GM03348 (cell line): ENCODE results near the gene HOXB7.

Experiments used
- DNase-seq: peaks from one replicate; pipeline ENCODE4 v3.0.0; 2012; ENCODE audit warnings: low spot score

Gene HOXB7

DNA sequence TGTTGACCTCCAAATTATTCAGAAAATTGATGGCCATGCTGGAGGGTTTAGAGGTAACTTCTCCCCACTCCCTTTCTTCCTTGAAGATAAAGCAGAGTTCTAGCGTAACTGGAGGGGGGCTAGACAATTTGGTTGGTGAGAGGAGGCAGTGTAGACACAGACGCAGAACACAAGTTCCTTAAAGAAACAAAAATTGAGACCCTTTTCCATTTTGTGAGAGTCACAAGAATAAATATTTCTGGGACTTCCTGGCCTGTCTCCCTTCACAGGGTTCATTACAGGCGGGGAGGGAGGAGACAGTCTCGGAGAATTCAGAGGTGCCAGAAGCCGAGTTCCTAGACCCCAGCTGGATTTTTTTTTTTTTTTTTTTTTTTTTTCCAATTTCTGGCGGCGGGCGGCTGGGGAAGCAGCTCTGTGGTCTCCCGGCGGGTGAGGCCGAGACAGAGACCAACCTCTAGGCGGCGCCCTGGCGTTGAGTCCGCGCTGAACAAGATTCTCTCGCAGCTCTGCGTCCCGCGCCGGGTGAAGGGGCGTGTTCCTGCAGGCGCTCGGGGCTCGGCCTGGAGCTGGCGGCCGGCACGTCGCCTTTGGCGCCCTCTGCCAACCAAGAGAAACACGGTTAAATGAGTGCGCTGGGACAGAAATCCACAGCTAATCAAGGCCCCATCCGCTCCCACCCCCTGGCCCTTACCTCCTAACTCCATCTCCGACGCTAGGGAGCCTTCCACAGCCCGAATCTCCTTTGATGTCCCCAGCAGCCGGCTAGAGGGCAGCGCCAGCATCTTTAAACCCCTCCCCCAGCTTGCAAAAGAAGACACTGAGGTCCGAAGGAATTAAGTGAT is 25.6 kb upstream of the HOXB7 start:
- peak; percentile 90 for DNase-seq

DNA sequence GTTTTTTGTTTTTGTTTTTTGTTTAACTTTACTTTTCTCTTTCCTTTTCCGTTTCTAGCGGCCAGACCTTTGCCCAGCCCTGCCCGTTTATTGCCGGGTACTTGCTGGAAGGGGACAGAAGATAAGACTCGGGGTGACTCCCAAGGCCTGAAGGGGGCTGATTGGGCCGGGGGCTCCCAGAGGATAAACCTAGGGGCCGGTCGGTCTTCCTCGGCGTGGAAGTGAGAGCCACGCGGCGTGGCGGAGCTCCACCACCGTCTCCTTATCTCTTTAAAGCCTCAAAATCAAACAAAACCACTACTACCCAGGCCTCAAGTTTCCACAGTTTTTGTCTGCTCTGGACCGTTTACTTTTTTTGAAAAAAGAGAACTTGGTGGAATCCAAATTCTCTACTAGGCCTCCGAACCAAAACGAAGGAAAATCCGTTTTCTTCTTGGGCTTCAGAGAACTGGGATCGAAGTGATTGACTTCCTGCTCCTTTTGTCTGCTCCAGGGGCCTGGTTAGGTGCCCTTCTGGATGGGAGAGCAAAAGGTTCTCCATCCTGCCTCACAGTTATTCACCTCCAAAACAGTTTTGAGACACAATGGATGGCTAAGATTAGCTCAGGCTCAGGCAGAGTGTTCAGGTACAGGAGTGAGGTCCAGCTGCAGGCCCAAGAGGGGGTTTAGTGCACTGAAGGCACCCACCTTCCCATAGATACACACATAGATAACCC is 23.8 kb upstream of the HOXB7 start:
- DNase-seq: no peak

DNA sequence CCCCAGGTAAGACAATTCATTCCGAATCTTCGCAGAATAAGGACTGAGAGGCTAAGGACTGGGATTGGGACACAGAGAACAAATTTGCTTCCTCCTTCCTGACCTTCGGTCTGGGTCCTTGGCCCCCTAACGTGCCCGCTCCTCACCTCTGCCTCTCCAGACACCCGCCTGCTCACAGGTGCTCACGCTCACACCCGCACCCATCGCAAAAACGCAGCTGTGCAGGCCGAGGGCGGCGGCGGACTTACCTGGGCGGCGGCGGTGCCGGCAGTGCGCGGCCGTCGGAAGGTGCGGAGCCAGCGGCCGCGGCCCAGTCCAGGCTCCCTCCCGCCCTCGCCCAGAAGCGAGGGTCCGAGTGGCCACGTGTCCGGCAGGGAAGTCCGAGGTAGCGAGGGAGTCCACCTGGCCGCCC is 22.5 kb upstream of the HOXB7 start:
- no peak for DNase-seq

DNA sequence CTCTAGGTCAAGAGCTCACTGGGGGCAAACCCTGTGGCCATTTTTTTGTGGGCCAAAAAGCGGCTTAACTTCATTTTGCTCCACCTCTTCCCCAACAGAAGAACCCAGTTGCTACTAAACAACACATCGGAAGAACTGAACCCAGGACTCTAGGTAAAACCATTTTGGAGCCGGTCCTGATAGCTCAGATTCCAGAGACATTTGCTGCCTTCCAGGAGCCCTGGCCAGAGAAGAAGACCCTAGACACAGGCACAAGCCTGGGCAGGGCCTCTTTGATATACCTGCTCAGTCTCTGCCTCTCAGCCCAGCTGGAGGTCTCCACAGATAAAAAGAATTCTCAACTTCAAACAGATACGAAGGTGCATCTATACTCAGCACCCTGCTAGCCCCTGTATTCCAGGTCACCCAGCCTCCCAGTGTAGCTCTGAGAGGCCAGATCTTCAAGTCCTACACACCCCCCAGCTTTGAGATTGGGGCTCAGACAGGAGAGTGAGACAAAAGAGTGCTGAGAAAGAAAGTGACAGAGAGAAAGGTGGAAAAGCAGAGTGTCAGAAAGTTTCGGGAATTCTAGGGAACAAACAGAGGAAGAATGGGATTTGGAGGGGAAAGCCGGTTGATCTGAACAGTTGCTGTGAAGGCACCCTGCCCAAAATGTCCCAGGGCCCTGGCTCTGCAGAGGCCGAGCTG is 21.9 kb upstream of the HOXB7 start:
- DNase-seq: no peak

DNA sequence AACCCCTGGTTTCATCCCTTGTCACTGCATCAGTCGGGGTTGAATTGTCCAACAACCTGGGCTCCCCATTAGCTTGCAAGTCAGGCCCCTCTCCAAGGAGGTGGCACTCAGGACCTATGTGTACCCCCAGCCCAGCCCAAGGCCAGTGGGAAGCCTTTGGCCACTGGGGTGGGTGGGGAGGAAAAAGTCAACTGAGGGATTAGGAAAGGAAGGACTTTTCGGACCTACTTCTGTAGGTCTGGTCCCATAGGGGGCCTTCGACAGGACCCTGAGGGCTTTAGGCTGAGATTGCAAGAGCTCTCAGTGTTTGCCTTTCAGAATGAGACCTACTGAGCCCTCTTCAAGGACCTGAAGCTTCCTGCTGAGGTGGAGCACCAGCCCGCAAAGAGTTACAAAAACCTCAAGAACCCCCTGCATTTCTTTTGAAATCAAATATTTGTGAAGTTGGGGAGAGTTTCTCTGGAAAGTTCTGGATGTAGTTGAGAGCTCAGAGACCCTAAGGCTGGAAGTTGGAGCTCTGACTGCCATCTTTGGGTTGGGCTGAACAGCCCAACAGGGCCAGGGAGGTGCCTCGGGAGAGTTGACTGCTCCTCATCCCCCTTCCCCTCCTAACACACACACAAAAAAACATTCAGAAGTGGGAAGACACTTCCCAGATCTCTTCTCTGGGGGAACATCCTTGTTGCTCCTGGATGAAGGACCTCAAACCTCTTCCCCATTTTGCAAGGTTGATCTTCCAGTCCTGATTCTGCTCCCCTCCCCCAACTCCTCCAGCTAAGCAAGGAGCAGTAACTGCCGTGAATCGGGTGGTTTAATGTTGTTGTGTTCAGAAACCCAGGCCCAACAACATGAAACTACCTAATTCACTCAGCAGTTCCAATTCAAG is 21.1 kb upstream of the HOXB7 start:
- DNase-seq: no peak

DNA sequence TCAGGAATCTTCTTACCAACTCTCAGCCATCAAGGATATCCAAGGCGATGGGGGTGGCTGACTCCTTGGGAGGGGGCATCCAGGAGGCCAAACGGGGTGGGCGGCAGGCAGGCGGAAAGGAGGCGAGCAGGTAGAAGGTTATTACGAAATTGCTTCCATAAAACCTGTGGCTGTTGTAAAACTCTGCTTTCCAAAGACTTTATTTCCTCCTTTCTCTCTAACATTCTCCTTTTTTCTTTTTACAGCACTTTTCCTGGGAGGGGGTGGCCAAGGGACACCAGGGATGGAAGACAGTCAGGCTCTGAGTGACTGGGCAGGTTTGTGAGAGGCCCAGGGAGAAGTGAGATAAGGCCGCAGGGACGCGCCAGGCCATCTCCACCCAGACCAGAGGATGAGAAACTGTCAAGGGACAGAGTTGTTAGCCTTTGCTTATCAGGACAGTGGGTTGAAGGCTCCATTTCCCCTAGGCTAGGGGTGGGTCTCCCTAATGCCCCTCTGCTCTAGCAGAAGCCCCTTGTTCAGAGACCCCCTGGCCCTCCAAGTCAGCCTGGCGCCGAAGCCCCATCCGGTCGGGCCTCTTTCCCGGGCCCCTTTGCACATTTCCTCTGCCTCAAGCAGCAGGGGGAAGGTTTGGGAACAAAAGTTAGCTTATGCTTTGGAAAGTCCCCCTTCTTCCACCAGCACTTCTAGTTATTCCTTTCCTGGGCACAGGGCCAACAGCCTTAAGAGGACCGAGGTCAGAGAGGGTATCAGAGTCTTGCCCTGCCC is 20.3 kb upstream of the HOXB7 start:
- DNase-seq: no peak

DNA sequence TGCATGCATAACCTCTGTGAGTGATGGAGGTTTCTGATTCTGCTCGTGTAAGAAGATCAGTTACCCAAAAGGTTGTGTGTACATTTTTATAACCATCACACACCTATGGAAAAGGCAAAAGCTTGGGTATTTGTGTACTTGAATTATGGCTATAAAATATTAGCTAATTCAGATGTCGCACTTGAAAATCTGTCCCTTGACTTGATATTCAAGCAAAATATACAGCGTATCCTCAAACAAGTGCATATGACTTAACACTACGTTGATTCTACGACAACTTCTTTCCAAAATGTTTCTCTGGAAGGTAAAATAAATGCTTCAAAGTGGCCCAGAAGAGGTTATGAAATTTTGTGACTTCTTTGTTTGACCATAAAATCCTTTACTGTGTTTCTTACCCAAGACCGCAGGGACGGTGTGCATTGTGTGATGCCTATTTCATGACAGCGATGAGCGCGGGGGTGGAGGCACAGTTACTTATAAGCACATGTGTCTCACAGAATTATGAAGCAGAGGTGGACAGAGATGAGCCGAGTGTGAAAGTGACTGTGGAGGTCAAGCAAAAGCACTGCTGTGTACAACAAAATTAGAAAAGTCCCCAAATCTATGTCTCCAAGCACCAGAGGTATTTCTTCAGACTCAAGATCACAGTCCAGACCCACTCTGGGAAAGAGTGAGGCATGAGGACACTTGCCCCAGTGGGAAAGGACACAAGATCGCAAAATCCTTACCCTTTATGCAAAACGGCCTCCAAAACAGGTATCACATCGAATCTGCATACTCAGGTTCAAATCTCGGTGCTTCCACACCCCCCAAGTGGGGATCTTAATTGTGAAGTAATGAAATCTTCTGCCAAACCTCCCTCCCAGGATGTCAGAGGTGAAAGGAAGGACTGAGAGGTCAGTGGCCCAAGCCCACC is 19.4 kb upstream of the HOXB7 start:
- no peak for DNase-seq

DNA sequence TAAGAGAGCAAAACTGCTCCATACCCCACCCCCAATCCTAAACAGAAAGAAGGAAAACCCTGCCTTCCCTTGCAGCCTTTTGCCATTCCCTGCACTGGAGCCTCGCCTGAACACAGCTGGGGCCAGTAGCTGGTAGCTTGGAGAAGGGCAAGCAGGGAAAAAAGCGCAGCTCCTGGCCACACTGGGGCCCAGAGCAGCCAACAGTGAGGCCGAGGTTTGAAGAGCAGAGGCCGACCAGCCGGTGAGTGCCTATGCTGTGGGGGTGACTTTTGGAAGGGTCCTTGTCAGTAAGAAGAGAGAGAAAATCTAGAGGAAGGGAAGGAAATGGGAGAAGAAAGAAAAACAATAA is 18.6 kb upstream of the HOXB7 start:
- DNase-seq: no peak

DNA sequence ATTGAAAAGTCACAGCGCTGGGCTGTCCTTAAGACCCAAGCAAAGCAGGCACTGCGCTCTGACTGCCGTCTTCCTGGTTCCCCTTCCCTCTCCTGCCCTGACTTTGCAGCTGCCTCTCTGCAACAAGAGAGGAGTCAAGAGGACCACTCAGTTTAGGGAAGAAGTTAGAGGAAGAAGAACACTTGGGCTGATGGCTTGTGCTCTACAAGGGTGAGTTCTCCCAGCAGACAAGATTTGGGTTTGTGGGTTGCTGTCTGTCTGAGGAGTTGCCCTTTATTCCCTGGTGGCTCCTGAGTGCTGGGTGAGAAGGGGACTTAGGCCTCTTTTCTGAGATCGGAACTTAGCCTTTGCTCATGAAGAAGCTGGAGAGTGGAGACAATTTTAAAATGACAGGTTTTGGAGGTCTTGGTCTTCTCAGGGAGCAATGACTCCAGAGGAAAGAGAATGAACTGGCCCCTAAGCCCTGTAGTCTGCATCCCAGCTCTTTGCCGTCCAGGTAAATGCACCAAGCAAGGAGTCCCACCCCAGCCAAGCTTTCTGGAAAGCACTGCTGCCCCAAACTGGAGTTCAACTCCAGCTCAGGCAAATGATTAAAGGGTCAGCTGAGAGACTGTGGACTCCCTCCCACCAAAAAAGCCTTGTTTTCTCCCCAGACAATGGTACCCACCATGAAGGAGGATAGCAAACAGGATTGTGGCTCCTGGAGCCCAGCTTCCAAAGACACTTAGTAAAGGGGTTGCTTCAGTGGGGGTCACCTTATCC is 18.0 kb upstream of the HOXB7 start:
- DNase-seq: no peak

DNA sequence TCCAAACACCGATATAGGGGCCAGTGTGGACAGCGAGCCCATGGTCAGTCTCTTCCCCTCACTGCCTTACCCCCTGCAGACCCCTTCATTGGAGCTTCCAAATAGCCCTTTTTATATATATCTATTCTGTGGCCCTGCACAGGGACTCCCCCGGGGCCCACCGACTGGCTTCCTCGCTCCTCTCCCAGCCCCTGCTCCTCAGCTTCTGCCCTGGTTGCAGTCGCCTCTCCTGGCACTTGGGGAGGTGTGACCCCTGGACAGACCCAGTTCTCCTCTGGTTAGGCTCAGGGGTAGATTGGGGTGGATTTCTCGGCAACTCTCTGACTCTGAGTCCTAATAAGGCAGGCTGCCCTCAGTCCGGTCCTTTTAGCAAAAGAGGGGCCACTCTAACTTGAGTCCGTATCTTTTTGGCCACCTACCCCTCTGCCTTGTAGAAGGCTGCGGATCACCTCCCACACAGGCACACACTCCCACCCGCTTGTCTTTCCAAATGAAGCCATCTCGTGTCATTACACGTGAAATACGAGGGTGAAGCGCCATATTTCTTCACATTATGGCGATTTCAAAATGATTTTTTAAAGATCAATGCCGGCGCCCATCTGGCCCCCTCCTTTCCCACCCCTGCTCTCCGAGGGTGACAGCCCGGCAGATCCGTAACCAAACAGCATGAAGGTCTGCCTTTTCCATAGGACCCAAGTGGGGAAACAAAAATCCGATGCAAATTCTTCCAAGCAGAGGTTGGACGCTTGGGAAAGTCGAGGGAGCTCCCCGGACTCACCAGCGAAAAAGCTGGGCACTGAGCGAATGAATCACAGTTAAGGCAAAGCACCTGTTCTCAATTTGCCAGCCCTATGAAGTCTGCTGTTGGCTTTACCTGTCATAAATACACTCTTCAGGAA is 17.1 kb upstream of the HOXB7 start:
- no peak for DNase-seq

DNA sequence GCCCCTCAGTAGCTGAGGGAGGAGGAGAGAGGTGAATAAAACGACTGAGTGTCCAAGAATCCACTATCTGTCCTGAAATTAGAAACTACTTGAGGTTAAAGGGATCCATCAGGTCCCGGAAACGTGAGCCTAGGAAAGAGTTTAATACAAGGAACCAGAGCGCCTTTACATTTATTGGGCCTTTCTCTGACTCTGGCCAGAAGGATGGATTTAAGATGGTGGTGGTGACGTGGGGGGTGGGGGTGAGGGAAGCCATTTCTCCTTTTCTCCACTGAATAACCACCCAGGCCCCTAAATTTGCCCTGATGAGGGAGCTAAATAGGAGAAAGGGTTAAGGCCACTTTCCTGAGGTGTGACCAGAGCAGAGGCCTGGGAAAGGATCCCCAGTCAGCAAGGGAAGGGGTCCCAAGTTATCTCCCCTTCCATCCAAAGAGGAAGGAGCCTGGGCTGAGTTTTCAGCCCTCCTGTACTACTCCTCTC is 16.3 kb upstream of the HOXB7 start:
- DNase-seq: no peak

DNA sequence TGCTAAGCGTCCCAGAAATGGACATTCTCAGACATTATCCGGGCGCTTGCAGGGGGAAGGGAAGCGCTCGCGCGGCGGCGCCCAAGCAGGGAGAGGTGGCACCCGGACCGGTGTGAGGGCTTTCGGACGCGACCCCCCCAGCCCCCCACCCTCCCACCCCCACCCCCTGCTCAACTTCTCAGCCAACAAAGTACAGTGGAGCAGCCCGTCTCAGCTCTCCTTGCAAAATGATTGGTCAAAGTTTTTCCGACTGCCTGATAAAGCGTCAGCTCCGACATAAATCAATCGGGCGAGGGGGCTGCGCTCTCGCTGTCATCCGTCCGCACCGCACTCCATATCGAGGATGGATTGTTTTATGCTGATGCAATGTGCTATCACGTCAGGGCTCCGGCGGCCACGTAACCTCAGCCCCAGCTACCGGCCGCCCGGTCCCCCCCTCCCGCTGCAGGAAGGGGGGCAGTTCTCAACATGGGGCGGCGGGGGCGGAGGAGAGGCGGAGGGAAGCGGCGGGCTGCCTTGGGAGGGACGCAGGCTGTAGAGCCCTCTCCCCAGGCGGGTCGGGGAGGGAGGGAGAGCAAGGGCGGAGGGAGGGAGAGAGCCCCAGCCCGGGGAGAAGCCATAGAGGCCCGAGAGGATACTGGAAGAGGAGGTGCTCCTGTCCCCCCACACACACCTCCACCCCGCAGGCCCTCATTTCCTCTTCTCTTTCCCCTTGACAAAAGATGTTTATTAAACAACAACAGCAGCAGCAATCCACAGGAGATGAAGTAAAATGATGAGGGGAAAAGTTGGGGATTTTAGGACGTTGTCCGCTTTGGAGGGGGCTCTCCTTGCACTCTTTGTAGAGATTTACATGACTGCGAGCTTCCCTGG is 15.7 kb upstream of the HOXB7 start, which contains the start of gene HOXB9:
HOXB9 (minus strand) TSS at position 114 of the 873 bp plus-strand sequence; CDS start at position 25, 89 bp downstream.
- peak; percentile 90 for DNase-seq

DNA sequence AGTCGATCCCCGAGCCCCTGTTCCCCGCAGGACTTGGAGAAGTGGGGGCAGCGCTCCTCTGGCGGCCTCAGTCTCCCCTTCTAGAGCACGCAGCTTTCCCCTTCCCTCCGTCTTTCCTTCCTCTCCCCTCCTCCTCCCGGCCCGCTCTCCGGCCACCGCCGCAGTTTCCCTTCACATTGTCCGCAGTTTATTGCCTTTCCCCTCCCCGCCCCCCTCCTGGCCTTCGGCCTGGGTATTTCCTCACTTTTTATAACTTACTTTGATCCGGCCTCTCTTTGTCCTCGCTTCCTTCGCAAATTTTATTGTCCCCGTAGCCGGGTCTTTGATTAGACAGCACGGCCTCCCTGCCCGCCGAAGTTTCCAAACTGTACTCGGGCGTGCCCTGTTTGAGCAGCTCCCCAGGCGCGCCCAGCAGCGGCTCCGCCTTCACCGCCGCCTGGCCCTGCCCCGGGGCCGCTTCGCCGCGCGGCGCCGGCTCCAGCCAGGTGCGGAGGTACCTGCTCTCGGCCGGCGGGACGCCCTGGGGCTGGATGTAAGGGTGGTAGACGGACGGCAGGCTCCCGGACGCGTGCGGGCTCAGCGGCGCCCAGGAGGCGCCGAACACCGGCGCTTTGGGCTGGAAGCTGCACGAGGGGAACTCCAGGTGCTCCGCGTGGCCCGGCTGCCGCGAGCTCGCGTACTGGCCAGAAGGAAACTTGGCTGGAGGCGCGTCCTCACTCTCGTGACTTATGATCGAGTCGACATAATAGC is 14.9 kb upstream of the HOXB7 start:
- DNase-seq: peak; percentile 82

DNA sequence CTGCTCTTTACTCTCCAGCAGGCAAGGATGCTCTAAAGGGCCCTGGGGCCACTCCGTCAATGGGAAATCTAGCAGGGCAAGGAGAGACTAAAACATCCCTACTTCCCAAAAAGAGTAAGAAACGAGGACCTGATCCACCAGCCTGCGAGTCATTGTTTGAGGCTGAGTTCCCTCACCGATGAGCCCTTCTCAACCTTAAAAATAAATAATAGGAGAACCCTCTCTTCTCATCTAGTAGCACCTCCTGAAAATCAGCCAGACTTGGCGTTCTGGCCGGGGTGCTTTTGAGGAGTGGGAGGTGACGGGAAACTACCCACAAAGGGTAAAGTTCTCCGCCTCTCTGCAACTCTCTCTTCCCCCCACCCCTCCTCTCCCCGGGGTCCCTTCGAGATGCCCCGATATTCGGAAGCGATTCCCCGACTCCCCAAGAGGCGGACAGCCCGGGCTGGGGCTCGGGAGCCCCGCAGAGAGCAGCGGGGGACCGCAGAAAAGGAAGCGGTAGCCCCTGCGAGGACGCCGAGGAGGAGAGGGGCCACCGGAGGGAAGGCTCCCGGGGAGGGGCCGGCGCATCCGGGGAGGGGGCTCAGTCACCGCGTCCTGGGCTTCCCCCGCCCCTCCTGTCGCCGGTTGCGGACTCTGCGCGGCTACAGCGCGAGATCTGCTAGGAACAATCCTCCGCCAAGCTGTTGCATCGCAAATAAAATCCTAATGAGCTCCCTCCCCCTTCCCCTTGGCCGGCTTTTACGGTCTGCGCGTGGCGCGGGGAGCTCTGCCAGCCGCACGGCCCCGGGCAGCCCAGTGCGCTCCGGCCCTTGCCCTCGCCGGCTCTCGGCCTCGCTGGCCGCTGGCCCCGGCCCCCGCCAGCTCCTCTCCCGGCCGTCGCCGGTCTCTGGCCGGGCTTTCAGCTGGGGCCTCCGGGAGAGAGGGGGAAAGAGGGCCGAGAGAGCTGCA is 14.0 kb upstream of the HOXB7 start:
- DNase-seq: peak; percentile 80

DNA sequence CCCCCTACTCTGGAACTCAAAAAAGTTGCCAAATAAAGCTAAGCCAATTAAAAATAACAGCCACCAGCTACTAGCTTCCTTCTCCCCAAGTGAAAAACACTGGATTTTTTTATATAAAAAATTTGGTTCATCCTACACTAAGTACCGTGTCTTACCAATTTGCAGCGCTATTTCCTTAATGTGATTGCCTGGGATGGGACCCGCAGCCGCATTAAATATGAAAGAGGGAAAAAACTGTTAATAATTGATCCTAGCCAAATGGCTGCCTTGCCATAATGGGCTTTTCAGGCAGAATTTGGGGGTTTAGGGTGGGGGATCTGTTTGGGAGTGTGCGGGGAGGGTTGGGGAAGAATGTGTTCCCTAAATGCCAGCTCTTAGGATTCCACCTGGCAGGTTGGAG is 13.3 kb upstream of the HOXB7 start:
- DNase-seq: no peak
